ENCODE data around the gene ARRB2.
"Not testable (repeated sequence)": the region's sequence is repeated elsewhere in the genome, so short reads cannot be mapped to it uniquely, and the experiment has no call there.

ARRB2 gene

GRCh38 chr17:4703330-4703691, 7.1 kb upstream of the ARRB2 start:
- TF ChIP-seq ISL1 (CRISPR knock-in tag; IDR thresholded peaks at IDR 0.05) (no peak), PPARA (CRISPR knock-in tag; IDR thresholded peaks at IDR 0.05; ENCODE audit: borderline replicate concordance) (no peak), ZNF70 (CRISPR knock-in tag; IDR thresholded peaks at IDR 0.05) (no peak), CREB5 (CRISPR knock-in tag; IDR thresholded peaks at IDR 0.05; ENCODE audit: low read depth) (no peak), CSDC2 (CRISPR knock-in tag; IDR thresholded peaks at IDR 0.05) (no peak), CSRNP3 (CRISPR knock-in tag; IDR thresholded peaks at IDR 0.05) (no peak)
- no peak for ATAC-seq

- not testable (repeated sequence) for ATAC-seq
These were observed 5.9 kb upstream of the ARRB2 start for GRCh38 chr17:4704574-4704907.

- ATAC-seq: no peak
- TF ChIP-seq TOX (CRISPR knock-in tag; IDR thresholded peaks at IDR 0.05; ENCODE audit: borderline replicate concordance): no peak
- no peak for TF ChIP-seq ZNF70 (CRISPR knock-in tag; IDR thresholded peaks at IDR 0.05)
- no peak for TF ChIP-seq ISL1 (CRISPR knock-in tag; IDR thresholded peaks at IDR 0.05)
- TF ChIP-seq PATZ1 (CRISPR knock-in tag; IDR thresholded peaks at IDR 0.05; ENCODE audit: borderline replicate concordance): no peak
- no peak for TF ChIP-seq TSHZ2 (CRISPR knock-in tag; IDR thresholded peaks at IDR 0.05)
These were observed 5.4 kb upstream of the ARRB2 start for GRCh38 chr17:4704991-4705390.

- TF ChIP-seq SNAI2 (CRISPR knock-in tag; IDR thresholded peaks at IDR 0.05) (no peak), ZFP3 (CRISPR knock-in tag; IDR thresholded peaks at IDR 0.05) (no peak), ZNF70 (CRISPR knock-in tag; IDR thresholded peaks at IDR 0.05) (no peak), ZNF8 (CRISPR knock-in tag; IDR thresholded peaks at IDR 0.05) (no peak), TSHZ2 (CRISPR knock-in tag; IDR thresholded peaks at IDR 0.05) (no peak), ZFP30 (CRISPR knock-in tag; IDR thresholded peaks at IDR 0.05) (no peak), PATZ1 (CRISPR knock-in tag; IDR thresholded peaks at IDR 0.05; ENCODE audit: borderline replicate concordance) (no peak), ZNF565 (CRISPR knock-in tag; conservative IDR thresholded peaks at IDR 0.05; ENCODE audit: low read depth) (no peak), CREB5 (CRISPR knock-in tag; IDR thresholded peaks at IDR 0.05; ENCODE audit: low read depth) (no peak), TCF4 (CRISPR knock-in tag; IDR thresholded peaks at IDR 0.05; ENCODE audit: borderline replicate concordance) (no peak), PPARA (CRISPR knock-in tag; IDR thresholded peaks at IDR 0.05; ENCODE audit: borderline replicate concordance) (no peak), GLIS3 (CRISPR knock-in tag; IDR thresholded peaks at IDR 0.05) (no peak), CSDC2 (CRISPR knock-in tag; IDR thresholded peaks at IDR 0.05) (no peak)
- ATAC-seq: no peak
These were observed 4.3 kb upstream of the ARRB2 start for GRCh38 chr17:4706121-4706520.

All from SK-N-SH treated with all-trans-retinoic acid at 6 μM for 48 hours (cell line).